Peyer's patch (tissue), 4 donors: ENCODE measurements around the gene ZNF383.
"Not testable (repeated sequence)": the region's sequence is repeated elsewhere in the genome, so short reads cannot be mapped to it uniquely, and the experiment has no call there.

Source experiments
- POLR2A ChIP-seq, 2 donors: fragments of 450-650 bp; IDR thresholded peaks; one replicate each; pipeline ENCODE4 v1.5.1; 2017; ENCODE audit warnings: antibody characterized with exemption in 2 of 2, mild to moderate bottlenecking in 2 of 2, moderate library complexity in 2 of 2
- TF ChIP-seq, protein P1 (sequence below), 6 experiments: fragments of 450-650 bp in 4 of 6; fragments of 200-600 bp in 2 of 6; sonication (generic) in 1 of 6; IDR thresholded peaks; one replicate each; pipeline ENCODE4 v1.5.1; 2017 to 2019; ENCODE audit warnings: antibody characterized with exemption in 6 of 6, mild to moderate bottlenecking in 3 of 6, moderate library complexity in 1 of 6

DNA sequence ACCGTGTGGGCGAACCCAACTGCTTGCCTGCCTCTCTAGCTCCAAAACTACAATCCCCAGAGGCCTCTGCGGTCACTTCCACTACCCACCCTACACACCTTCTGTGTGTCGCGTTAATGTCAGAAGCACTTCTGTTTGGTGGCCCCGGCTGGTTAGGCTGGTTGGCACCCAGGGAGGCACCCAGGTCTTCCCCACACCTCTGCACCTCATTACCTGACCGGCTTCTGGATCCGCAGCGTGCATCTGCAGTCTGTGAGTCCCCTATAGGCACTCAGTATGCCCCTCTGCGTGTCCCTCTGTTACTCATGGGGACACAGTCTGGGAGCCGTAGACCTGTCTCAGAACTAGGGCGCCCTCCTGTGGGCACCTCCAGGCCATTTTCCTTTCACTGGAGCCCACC, 49.0 kb downstream of the ZNF383 start:
- TF ChIP-seq, protein P1, sequence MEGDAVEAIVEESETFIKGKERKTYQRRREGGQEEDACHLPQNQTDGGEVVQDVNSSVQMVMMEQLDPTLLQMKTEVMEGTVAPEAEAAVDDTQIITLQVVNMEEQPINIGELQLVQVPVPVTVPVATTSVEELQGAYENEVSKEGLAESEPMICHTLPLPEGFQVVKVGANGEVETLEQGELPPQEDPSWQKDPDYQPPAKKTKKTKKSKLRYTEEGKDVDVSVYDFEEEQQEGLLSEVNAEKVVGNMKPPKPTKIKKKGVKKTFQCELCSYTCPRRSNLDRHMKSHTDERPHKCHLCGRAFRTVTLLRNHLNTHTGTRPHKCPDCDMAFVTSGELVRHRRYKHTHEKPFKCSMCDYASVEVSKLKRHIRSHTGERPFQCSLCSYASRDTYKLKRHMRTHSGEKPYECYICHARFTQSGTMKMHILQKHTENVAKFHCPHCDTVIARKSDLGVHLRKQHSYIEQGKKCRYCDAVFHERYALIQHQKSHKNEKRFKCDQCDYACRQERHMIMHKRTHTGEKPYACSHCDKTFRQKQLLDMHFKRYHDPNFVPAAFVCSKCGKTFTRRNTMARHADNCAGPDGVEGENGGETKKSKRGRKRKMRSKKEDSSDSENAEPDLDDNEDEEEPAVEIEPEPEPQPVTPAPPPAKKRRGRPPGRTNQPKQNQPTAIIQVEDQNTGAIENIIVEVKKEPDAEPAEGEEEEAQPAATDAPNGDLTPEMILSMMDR (IDR thresholded peaks at IDR 0.05) = not testable (repeated sequence)
- not testable (repeated sequence) for TF ChIP-seq POLR2A (IDR thresholded peaks at IDR 0.05)
